Stimulated activated CD4-positive, alpha-beta T cell treated with anti-CD3 and anti-CD28 coated beads, TNF-alpha, amount 100 ng/mL, for 4 hours (primary cell): ENCODE results near the gene TTLL3.
"Not testable (repeated sequence)": the region's sequence is repeated elsewhere in the genome, so short reads cannot be mapped to it uniquely, and the experiment has no call there.

Experiments used
- DNase-seq, 3 experiments: peaks; one replicate each; pipeline ENCODE4 v3.0.0-alpha.2; 2020; ENCODE audit warnings: low read depth in 3 of 3

Gene TTLL3

DNA sequence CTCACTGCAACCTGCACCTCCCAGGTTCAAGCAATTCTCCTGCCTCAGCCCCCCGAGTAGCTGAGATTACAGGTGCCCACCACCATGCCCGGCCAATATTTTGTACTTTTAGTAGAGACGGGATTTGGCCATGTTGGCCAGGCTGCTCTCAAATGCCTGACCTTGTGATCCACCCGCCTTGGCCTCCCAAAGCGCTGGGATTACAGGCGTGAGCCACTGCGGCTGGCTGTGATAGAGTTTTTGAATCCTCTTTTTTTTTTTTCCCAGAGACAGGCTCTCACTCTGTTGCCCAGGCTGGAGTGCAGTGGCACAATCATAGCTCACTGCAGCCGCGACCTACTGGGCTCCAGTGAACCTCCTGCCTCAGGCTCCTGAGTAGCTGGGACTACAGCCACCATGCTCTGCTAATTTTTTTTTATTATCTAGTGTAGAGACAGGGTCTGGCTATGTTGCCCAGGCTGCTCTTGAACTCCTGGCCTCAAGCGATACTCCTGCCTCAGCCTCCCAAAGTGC lies 55.1 kb downstream of the TTLL3 start:
- DNase-seq, result not testable (repeated sequence)

DNA sequence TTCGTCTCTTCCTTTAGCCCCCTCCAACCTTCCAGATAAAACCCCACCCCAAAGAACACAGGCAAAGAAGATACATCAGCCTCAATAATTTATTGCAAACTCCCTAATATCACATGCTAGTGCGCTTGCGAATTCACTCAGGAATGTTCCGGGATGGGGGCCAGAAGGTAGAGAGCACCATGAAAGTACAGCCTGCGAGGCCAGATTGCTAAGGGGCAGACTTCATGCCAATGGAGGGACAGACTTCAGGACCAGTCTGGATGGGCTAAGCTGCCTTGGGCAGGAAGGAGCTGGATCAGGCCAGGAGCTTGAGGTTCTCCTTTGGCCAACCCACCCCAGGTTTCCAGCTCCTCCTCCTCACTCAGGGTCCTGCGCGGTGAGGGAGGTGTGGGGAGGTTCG lies 56.6 kb downstream of the TTLL3 start:
- no peak for DNase-seq

DNA sequence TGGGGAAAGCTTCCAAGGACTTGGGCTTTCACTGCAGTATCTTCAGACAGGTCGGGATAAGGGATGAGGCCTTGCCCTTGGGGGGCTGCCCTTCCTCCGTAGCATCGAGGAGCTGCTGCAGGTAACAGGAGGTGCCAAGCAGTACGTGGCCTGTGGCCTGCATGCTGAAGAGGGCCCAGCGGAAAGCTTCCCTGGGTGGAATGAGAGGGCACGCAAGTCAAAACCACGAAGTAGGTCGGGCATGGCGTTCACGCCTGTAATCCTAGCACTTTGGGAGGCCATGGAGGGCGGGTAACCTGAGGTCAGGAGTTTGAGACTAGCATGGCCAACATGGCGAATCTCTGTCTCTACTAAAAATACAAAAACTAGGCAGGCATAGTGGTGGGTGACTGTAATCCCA lies 57.0 kb downstream of the TTLL3 start:
- DNase-seq, result no peak

DNA sequence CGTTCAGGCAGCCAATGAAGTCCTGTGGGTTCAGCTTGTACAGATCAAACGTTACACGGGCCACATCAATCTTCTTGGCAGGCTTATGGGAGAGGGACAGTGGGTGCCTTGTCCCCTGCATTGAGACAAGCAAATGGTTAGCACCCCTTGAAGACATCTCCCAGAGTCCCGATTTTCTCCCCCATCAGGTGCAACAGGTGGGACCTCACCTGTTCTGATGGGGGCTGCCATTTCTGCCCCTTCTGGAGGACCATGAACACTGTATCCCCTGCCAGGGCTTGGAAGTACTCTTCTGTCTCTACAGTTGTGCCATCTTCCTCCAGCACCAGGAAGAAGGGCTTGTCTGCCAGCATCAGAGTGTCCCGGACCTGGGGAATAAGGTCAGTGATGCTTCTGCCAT lies 59.9 kb downstream of the TTLL3 start:
- DNase-seq, result no peak

DNA sequence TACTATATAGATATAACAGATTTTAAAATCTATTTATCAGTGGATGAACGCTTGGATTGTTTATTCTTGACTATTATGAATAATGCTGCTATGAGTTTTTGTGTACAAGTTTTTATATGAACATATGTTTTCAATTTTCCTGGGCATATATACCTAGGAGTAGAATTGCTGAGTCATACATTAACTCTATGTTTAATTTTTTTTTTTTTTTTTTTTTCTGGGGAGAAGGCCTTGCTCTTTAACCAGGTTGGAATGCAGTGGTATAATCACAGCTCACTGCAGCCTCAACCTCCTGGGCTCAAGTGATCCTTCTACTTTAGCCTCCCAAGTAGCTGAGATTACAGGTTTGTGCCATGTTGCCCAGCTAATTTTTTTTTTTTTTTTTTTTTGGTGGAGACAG lies 60.9 kb downstream of the TTLL3 start:
- DNase-seq, result no peak

DNA sequence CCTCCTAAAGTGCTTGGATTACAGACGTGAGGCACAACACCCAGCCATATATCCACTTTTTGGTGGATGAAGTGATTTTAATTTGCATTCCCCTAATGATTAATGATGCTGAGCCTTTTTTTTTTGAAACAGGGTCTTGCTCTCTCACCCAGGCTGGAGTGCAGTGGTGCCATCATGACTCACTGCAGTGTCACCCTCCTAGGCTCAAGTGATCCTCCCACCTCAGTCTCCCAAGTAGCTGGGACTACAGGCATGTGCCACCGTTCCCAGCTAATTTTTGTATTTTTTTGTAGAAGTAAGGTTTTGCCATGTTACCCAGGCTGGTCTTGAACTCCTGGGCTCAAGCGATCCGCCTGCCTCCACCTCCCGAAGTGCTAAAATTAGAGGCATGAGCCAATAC lies 62.0 kb downstream of the TTLL3 start:
- not testable (repeated sequence) for DNase-seq

DNA sequence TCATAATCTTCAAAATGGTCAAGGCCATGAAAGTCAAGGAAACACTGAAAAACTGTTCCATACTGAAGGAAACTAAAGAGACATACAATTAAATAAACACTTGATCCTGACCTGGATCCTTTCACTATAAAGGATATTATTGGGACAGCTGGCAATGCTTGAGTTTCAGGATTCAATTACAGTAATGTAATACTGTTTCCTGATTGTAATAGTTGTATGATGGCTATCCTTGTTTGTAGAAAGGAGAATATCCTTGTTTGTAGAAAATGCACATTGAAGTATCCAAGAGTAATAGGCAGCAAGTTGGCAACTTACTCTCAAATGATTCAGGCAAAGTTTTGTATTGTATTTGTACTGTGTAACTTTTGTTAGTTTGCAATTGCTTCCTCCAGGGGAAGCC lies 65.4 kb downstream of the TTLL3 start:
- no peak for DNase-seq

DNA sequence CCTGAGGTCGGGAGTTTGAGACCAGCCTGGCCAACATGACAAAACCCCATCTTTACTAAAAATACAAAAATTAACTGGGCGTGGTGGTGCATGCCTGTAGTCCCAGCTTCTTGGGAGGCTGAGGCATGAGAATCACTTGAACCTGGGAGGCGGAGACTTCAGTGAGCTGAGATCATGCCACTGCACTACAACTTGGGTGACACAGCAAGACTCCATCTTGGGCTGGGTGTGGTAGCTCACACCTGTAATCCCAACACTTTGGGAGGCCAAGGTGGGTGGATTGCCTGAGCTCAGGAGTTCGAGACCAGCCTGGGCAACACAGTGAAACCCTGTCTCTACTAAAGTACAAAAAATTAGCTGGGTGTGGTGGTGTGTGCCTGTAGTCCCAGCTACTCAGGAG lies 66.2 kb downstream of the TTLL3 start:
- not testable (repeated sequence) for DNase-seq

DNA sequence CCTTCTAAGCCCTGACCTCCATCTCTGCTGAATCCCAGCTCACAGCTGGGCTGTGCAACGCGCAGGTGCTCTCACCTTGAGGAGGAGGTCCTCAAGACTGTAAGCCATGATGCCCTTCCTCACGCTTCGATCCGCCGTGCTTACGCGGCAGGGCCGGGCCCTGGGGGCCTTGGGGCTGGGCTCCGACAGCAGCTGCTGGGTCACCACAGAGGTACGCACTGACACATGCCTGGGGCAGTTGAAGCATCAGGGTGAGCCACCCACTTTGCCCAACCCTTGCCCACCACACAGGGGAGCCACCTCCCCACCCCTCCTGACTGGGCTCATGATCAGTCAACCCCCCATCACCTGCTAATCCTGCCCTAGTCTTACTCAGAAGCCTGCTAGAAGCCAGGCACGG lies 66.9 kb downstream of the TTLL3 start:
- DNase-seq, result no peak

DNA sequence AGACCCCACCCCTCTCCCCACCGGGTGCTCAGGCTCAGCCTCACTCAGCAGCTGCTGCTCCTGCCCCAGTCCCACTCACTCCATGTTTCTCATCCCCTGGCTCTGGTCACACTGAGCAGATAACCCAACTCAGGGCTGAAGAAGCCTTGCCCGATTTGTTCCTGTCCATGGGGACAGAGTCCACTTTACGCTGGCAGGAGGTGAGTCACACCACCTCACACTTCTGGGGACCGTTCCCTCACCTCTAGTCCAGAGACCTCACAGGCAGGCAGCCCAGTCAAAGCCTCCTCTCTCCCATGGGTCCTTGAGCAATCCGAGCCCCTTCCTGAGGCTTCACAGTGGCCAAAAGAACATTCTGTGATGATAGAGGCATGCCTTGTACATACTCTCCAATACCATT lies 68.6 kb downstream of the TTLL3 start:
- no peak for DNase-seq

DNA sequence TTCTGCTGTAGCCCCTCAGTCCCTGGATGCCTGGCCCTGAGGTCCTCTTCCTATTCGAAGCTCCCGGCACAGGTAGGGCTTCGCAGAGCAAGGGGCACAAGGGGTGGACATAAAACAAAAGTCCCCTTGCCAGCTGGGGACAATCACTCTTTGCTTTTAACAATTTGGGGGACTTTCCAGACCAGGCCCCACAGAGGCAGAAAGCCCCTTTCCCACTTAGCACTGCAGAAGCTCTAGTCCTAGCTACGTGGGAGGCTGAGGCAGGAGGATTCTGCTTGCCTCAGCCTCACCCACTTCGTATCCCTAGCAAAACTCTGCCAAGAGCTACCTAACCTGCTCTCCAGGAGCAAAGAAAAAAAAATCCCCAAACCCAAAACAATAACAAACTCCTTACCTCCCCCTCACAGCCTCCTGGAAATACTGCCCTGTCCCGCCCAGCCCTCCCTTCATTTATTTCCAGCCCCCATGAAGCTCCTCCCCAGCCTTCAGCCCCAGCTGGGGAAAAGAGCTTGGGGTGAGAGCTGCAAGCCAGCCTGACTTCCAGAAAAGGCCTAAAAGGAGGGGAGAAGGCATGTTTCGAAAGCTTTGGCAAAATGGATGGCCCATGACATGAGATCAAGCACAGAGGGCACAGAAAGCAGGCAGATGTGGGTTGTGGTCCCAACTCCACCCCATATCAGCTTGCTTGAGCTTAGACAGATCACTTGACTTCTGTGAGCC lies 69.9 kb downstream of the TTLL3 start, which contains the start of gene CIDEC:
Gene CIDEC (minus strand): TSS at position 424 of the 720 bp plus-strand sequence. CDS start 1,767 bp downstream, outside the sequence.
- DNase-seq, result no peak

DNA sequence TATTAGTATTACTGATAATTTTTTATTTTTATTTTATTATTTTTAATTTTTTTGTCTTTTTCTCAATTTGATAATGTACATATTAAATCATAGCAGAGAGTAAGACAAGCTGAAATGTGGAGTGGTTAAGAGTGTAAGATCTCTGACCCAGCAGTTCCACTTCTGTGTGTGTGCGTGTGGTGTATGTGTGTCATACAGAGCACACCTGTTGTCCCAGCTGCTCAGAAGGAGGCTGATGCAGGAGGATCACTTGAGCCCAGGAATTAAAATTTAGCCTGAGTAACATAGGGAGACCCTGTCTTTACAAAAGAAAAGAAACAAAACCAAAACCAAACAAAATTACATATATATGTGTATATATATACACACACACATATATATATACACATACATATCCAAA lies 71.4 kb downstream of the TTLL3 start:
- DNase-seq, result no peak

DNA sequence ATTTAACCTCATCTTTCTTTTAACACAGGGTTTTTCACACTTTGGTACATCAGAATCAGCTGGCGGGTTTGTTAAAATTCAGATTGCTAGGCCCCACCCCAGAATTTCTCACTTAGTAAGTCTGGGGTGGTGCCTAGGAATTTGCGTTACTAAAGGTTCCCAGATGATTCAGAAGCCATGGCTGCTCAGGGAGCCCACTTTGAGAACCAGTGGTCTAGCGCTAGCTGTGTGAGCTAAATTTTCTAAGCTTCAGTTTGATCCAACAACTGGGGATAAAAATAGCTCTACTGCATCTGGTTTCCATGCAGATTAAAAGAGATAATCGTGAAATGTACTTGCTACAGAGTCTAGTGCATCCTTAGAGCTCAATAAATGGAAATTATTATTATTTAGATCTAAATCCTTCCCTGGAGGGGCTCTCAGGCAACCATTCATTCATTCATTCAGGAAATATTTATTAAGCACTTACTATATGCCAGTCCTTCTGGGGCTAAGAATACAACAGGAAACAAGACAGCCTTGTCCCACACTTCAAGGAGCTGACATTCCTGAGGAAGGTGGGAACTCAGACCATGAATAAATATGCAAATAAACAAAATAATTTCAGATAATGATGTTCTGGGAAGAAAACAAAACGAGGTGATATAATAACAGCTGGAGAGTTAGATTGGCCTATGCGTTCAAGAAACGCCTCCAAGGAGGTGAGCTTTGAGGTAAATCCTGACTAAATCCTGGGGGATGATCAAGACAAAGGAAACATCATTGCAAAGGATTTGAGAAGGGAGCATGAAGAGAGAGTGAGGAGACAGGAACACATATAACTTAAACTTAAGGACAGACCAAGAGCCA lies 73.9 kb downstream of the TTLL3 start:
- DNase-seq, result no peak

DNA sequence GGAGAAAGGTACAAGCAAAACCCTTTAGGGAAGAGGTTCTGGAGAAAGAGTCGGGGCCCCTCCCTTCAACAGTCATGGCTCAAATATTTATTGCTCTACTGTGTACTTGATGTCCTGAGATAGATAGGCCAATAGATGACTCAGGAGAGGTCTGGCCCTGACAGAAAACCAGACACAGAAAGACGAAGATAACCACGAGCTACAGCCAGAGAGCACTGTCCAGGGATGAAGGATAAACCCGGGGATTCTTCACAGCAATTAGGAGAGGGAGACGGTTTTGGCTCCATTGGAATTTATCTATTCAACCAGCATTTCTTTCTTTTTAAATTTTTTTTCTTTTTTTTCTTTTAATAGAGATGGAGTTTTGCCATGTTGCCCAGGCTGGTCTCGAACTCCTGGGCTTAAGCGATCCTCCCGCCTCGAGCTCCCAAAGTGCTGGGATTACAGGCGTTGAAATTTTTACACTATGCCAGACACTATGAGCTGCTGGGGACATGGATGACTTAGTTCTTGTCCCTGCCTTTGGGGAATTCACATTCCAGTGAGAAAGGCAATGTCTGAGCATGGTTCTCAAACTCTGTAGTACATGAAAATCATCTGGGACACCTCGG lies 74.6 kb downstream of the TTLL3 start:
- no peak for DNase-seq
